HTR-8/SVneo (cell line): ENCODE results near the gene FBRSL1.

Source experiments
- DNase-seq: peaks from one replicate; pipeline ENCODE4 v3.0.0; 2011; ENCODE audit warnings: low spot score, mixed read lengths; ENCODE audit not compliant: insufficient read length
- FAIRE-seq: peaks from 2 replicates; lab custom pipeline; 2011; peaks lifted over from hg19 to GRCh38; lab: Jason Lieb, UNC

FBRSL1 gene

DNA sequence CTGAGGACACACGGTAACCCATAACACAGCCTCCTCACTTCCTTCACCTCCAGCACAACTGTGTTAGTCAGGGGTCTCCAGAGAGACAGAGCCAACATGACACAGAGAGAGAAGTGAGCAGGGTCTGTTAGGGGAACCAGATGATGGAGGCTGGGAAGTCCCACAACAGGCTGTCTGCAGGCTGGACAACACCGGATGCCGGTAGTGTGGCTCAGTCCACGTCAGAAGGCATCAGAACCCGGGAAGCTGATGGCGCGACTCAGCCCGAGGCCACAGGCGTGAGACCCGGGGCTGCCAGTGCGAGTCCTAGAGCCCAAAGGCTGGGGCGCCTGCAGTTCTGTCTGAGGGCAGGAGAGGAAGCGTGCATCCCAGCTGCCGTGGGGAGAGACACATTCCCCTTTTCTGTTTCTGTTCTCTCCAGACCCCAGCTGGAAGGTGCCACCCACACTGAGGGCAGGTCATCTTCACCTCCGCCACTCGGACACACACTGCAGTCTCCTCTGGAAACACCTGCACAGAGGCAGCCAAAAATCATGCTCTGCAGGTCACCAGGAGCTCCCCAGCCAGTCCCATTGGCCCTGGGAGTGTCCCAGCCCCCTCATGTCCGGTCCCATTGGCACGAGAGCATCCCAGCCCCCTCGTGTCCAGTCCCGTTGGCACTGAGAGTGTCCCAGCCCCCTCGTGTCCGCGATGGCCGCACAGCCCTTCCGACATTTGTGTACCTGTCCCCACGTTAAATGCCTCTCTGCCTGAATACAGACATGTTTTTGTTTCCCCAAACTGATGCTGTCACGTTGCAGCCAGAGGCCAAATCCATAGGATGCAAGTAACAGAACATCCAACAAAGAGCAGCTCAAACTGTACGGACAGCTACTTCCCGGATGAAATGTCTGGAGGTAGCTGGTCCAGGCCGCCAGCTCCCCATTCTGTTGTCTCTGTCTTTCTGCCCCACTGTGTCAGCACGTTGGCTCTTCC, 7.9 kb upstream of the FBRSL1 start:
- FAIRE-seq (no peak), DNase-seq (no peak)

DNA sequence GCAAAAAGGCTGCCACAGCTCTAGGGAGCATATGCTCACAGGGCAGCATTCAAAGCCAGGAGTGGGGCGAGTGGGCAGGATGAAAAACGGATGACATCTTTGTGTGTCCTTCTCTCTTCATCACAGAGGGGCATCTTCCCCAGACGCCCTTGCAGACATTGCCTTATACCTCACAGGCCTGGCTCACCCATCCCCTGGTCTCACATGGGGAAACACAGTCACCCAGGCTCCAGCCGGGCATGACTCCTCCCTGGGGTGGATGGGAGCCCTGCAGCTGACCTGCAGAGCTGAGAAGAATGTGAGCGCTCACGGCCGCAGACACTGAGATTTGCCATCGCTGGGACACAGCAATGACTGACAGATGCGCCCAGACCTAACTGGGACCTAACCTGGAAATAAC, 7.2 kb upstream of the FBRSL1 start:
- DNase-seq (no peak), FAIRE-seq (no peak)

DNA sequence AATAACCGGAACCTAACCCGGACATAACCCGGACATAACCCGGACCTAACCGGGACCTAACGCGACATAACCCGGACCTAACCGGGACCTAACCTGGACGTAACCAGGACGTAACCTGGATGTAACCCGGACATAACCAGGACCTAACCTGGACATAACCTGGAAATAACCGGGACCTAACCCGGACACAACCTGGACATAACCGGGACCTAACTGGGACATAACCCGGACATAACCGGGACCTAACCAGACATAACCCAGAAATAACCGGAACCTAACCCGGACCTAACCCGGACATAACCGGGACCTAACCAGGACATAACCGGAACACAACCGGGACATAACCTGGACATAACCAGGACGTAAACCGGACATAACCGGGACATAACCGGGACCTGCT, 6.7 kb upstream of the FBRSL1 start:
- no peak for FAIRE-seq

DNA sequence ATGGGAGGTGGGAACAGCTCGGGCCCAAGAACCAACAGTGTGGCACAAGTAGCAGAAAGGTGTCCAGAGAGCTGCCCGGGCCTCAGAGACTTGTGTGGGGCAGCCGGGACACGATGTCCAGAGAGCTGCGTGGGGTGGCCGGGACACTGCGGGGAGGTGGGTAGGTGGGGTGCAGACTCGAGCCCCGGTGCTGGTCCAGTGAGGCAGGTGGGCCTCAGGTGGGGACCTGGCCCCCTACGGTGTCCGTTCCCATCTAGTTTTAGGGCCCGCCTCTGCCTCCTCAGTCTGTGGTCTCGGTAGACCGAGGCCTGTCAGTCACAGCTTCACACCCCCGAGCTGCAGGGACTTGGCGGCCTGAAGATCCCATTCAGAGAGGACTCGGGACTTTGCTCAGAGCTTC, 6.3 kb upstream of the FBRSL1 start:
- FAIRE-seq (no peak), DNase-seq (no peak)

More for the DNA sequence above, 6.7 kb upstream of the FBRSL1 start:
- no peak for DNase-seq

DNA sequence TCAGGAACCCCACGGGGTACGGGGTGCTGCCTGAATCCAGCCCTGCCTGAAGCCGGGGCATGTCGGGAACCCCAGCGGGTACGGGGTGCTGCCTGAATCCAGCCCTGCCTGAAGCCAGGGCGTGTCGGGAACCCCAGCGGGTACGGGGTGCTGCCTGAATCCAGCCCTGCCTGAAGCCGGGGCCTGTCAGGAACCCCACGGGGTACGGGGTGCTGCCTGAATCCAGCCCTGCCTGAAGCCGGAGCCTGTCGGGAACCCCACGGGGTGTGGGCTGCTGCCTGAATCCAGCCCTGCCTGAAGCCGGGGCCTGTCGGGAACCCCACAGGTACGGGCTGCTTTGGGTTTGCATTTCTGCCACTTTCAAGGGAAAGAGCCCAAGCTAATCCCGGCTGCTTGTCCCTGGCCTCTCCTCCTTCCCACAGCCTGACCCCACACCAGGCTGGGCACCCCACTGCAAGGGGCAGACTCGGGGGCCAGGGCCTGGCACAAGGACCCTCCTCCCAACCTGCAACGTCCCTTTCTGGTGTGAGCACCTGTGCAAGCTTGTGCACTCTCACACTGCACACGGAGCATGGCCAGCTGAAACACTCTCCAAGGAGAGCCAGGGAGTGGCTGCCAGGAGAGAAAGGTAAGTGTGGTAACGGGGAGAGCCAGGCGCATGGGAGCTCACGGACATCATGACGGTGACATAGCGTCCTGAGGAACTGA, 5.6 kb upstream of the FBRSL1 start:
- DNase-seq = no peak
- FAIRE-seq = no peak

DNA sequence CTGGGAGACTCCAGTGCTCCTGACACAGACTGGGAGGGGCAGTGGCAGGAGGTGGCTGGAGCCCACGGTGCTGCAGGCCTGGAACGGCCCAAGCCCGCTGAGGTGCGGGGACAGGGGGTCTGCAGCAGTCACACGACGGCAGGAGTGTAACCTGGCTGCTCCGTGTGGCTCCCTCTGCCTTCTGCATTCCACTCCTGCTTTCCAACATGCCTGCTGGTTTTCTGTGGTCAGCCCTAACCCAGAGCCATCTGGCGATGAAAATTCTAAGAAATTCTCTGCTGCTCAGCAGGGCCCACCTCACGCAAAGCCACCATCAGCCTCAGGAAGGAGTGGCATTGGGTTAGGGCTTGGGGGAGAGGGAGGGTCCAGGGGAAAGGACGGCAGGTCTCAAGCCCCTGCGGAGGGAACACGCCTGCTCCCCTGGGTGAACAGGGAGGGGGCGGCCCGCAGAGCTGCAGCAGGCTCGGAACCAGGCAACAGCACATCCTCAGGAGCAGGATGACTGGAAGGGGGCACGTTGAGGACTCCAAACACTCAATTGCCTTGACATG, 5.0 kb upstream of the FBRSL1 start:
- FAIRE-seq (no peak), DNase-seq (no peak)

DNA sequence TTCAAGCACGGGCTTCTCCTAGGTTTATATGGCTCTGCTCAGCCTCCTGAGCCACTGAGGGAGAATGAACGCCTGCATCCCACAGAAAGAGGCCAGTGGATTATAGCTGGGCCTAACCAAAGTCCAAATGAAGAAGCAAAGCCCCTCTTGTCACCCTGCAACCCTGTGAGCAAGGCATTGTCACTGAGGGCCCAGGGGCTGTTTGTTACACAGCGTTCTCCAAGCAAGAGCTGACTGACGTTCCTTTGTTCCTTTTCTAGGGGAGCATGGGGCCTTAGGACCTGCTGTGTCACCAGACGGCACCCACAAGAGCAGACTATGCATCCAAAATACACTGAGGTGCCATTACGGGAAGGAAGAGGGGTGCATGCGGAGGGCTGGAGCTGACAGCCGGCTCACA, 4.3 kb upstream of the FBRSL1 start:
- DNase-seq (no peak), FAIRE-seq (no peak)

DNA sequence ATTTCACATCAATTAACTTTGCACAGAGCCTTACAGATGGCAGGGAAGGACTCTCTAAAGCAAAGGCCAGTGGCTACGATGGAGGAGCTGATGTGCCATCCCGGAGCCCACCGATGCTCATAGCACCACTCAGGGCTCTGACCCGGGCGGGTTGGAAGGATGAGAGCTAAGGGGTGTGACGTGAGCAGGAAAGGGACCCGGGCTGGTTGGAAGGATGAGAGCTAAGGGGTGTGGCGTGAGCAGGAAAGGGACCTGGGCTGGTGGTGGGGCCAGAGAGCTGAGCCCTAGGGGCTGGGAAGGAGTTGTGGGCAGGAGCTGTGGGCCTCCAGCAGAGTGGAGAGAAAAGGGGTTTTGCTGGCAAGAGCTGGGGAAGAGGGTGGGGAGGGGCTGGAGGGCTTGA, 3.8 kb upstream of the FBRSL1 start:
- DNase-seq = no peak
- no peak for FAIRE-seq

DNA sequence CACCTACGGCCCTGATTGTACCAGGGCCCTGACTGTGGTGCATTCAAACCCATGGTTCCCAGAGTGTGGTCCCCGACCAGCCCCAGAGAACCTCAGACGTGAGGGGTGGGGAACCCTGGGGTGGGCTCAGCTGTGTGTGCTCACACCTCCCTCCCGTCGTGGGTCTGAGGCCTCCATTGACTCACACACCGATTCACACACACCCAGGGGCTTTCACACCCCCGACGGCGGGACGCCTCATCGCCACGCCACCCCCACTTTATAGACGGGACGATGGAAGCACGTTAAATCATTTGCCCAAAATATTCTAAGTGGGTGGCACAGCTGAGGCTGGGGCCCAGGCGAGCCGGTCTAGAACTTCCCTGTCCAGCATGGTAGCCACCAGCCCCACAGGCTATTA, 3.4 kb upstream of the FBRSL1 start:
- no peak for FAIRE-seq
- DNase-seq = no peak

DNA sequence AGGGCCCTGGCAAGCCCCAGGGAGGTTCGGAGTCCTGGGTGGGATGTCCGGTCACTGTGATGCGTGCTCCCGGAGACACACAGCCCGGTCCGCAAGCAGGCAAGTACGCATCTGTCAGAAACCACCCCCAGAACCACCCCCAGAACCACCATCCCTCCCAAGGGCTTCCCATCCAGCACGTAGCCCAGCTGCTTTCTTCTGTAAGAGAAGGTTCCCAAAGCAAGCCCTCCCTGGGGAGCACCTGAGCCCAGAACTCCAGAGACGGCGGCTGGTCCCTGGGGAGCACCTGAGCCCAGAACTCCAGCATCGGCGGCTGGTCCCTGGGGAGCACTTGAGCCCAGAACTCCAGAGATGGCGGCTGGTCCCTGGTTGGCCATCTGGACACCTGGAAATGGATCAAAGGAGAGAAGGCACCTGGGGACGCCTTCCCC, 2.6 kb upstream of the FBRSL1 start:
- FAIRE-seq (no peak), DNase-seq (no peak)

DNA sequence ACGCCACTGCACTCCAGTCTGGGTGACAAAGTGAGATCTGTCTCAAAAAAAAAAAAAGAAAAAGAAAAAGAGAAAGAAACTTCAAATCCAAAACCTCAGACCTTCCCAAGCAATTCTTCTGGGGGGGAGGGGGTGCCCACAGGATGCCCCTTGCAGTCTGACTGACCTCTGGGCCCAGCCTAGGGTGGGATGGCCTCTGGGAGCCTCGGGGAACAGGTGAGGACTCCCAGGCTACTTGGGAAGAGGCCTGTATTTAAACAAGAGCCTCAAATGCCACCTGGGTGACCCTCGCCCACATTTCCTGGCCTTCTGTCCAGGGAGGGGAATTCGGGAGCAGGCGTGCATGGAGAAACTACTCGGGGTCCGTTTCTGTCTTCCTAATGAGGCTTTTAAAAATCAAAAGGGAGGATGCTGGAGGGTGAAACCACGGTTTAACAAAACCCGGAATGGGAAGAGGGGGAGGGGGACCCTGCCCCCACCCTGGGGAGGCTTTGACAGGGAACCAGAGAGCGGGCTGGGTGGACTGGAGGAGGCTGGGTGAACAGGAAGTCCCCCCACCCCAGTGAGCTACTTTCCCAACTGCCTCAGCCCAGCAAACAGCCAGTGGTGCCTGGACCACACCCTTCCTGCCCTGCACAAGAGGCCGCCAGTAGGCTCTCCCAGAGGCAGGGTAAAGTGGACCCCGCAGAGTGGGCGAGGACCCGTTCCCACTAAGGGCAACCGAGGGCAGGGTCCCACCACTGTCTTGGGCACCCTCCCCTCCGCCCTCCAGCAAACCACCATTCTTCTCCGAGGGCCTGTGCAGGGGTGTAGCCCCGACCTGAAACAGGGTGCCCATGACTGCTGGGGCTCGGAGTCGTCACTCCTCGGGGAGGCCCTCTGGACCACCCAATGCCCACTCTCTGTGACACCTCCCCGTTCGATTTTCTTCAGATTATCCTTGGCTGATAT, 1.5 kb upstream of the FBRSL1 start:
- no peak for FAIRE-seq
- no peak for DNase-seq

DNA sequence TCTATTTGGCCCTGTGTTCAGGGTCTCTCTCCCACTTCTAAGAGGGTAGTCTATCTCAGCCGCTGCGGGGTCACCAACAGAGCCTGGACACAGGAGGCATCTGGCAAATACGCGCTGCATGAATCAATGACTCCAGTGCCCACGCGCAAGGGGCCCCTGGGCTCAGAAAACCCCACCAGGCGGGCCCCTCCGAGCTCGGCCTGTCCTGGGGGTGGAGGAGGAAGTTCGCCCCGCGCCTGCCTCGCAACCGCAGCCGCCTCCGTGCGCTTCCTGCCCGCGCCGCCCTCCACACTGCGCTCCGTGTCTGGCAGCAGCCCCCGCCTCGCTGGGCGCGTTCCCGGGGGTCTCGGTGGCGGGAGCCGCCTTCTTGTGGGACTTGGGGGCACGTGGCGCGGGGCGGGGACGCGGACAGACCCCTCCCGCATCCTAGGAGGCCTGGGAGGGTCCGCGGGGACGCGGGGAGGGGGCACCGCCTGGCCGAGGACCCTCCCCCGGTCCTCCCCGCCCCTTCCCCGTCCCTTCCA, 811 bp upstream of the FBRSL1 start:
- DNase-seq = no peak
- no peak for FAIRE-seq

DNA sequence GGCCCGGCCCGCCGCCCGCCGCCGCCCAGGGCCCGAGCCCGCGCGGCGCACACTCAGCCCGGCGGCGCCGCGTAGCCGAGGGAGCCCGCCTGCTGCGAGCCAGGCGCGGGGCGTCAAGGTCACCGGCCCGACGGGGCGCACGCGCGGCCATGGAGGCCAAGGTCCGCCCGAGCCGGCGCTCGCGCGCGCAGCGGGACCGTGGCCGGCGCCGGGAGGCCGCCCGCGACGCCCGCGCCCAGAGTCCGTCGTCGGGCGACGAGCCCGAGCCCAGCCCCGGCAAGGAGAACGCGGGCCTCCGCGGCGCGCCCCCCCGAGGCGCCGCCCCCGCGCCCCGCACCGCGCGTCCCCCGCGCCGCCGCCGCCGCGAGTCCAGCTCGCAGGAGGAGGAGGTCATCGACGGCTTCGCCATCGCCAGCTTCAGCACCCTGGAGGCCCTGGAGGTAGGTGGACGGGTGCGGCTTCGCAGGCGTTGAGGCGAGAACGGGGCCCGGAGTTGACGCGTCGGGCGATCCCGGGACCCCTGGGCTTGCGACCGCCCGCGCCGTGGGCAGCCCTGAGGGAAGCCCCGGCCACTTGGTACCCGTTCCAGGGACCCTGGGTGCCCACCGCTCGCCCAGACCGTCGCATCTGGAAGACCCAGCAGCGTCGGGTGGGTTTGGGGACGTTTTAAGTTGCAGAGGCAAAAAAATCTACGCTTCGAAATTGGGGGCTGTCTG, 629 bp downstream of the FBRSL1 start:
- FAIRE-seq (no peak), DNase-seq (no peak)

DNA sequence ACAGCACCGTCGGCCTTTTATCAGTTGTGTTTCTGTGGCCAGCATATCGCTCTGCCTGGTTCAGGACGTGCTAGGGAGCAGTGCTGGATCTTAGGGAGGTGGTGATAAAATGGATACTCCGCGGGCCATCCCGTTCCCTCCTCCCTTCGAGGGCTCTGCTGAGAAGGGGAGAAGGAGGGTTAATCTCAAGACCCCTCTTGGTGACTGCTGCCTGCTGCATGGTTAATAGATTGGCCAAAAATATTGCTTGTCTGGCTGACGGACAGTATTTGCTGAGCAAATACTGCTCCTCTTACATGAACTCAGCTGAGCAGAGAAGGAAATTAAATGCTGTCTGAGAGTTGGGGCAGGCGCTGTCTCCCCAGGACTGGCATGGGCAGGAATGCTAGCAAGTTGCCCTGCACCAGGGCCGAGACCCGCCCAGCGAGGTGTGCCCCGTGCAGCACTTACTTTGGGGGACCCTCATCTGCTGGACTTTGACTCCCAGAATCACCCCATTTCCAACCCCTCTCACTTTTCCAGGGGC, 1.2 kb downstream of the FBRSL1 start:
- FAIRE-seq (no peak), DNase-seq (no peak)

DNA sequence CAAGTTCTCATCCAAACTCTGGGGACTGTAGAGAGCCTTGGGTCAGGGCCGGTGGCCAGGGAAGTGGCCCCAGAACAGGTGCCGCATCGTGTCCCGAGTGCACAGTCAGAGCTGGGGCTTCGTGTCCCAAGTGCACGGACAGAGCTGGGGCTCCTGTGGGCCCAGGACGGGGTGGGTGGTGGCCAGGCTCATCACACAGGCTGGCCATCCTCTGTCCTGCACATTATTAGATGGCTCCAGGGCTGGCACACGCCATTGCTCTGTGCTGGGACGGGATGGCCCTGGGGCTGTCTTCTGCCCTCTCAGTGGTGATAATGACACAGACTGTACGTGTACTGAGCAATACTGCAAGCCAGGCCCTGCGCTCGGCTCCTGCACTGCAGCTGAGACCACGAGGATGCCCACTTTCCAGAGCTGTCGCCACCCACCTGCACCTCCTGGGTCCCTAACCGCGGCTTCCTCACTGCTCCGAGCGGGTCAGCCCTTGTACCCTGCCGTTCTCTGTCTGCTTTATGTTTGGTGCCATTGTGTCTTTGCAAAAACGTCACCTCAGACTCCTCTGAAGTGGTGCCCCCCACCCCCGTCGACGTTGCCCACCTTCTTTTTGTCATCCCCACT, 1.9 kb downstream of the FBRSL1 start:
- DNase-seq = no peak
- FAIRE-seq = no peak

DNA sequence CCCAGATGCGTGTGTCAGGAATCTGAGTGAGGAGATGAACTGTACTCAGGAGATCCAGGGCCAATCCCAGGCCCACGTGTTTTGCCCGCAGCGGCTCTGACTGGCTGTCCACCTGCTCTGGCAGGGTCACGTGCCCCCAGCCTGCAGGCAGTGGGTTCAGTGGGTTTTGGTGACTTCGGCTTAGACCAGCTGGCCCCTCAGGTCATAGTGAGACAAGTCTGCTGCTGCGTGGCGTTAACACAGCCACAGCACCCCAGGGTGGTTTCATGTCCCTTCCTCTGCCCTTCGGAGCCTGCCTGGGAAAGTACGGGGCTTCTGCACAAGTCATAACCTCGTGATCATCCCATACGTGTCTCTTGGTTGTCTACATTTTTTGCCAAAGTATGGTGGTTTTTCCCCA, 2.6 kb downstream of the FBRSL1 start:
- DNase-seq (no peak), FAIRE-seq (no peak)

DNA sequence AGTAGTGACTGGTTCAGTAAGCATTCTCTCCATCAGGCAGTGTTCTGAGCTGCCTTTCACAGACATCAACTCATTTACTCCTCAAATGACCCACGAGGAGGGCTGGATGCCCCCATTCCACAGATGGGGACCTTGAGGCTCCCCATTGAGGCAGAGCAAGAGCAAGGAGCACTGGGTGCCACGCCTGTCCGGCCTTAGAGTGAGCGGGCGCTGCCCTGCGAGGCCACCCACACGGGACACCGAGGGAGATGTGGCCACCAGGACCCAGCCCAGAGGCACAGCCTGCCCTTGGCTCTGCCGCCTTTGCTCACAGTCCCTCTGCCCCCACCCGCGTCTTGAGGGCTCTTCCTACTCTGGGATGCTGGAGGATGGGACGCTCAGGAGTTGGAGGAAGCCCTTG, 3.0 kb downstream of the FBRSL1 start:
- DNase-seq (no peak), FAIRE-seq (no peak)

DNA sequence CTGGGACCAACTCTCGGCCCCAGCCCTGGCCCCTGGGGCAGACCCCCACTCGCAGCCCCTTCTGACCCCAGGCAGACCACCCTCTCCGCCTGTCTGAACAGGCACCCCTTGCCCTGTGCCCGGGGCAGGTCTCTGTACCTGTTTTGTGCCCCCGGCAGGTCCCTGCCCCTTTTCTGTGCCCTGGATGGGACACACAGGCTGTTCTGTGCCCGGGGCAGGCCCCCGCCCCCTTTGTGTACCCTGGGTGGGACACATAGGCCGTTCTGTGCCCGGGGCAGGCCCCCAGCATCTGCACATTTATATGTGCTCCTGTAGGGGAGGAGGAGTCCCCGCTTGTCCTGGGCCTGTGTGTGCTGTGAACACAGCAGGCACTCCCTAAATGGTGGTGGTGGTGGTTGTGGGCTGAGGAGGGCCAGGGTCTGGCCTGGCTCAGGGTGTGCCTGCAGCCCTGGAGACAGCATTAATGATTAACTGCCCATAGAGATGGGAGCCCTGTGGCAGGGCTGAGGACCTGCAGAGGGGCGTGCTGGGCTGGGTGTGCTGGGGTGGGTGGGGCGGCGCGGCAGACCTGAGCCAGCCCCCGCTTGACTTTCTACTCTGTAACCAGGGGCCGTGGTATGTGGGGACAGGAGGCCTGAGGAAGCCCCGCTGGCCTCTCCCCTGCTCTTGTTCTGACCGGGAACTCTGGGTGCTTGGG, 3.7 kb downstream of the FBRSL1 start:
- no peak for DNase-seq
- no peak for FAIRE-seq
